GM12878 (cell line): ENCODE measurements around the gene KLF7. TPM values are rescaled to one million over a fixed set of nuclear protein-coding genes. Genes with fewer than 3 reads are reported as not detected.

Experiments used
- ATAC-seq: fragments of 200-7000 bp; cut with Tn5 transposase; 3 replicates; pipeline ENCODE4 v1.9.1; 2020; ENCODE audit warnings: mild to moderate bottlenecking, moderate library complexity
- BruUV-seq: library from RNA; stranded (reverse); fragments of 400-500 nt; replicated peaks from 2 replicates; lab custom pipeline; 2021; lab: Mats Ljungman, UMichigan
- CTCF ChIA-PET: fragments of 300-600 bp; sonication (Branson Sonifier 250); formaldehyde crosslinking; extraction: SDS; loops from one replicate; lab custom pipeline; 2021; ENCODE audit warnings: inconsistent platforms; lab: Yijun Ruan, JAX
- POLR2A ChIA-PET: fragments of 350-600 bp; formaldehyde crosslinking; extraction: SDS; loops from one replicate; lab custom pipeline; 2021; ENCODE audit warnings: inconsistent platforms; lab: Charles Lee
- RAD21 ChIA-PET: fragments of 300-600 bp; sonication (Branson Sonifier 250); formaldehyde crosslinking; loops from one replicate; lab custom pipeline; 2023; ENCODE audit warnings: antibody characterized with exemption; ENCODE audit not compliant: unreplicated experiment; lab: Charles Lee
- SMC1A ChIA-PET: fragments of 300-600 bp; sonication (Branson Sonifier 250); formaldehyde crosslinking; loops from one replicate; lab custom pipeline; 2023; ENCODE audit not compliant: unreplicated experiment, uncharacterized antibody; lab: Charles Lee
- DNase-seq: peaks from one replicate; pipeline ENCODE4 v3.0.0-alpha.2; 2011; ENCODE audit warnings: low read depth, low spot score
- FAIRE-seq: peaks from 3 replicates; lab custom pipeline; 2011; peaks lifted over from hg19 to GRCh38; lab: Jason Lieb, UNC
- H2AFZ ChIP-seq: 2 replicates; pipeline ENCODE4 v1.6.0; 2011; ENCODE audit warnings: low read depth, low read length, control low read depth; ENCODE audit not compliant: control insufficient read depth
- H3K27ac ChIP-seq: 2 replicates; pipeline ENCODE4 v1.5.1; 2011; ENCODE audit warnings: control low read depth; ENCODE audit not compliant: control insufficient read depth, insufficient read depth
- H3K27me3 ChIP-seq, 2 experiments: replicated peaks in 1 of 2; 2 replicates each; pipeline versions ENCODE4 v1.6.0 to v1.6.1; 2011; ENCODE audit warnings: low read length in 1 of 2; ENCODE audit not compliant: control insufficient read depth in 2 of 2, insufficient read depth in 2 of 2
- H3K36me3 ChIP-seq, 2 experiments: 2 replicates each; pipeline ENCODE4 v1.5.1; 2011; ENCODE audit warnings: low read length in 1 of 2; ENCODE audit not compliant: control insufficient read depth in 2 of 2, insufficient read depth in 2 of 2
- H3K4me1 ChIP-seq: 2 replicates; pipeline ENCODE4 v1.6.1; 2011; ENCODE audit warnings: mild to moderate bottlenecking, low read length, moderate library complexity, mixed read lengths; ENCODE audit not compliant: control insufficient read depth, insufficient read depth
- H3K4me2 ChIP-seq: 2 replicates; pipeline ENCODE4 v1.6.0; 2011; ENCODE audit warnings: control low read depth; ENCODE audit not compliant: control insufficient read depth, insufficient read depth
- H3K4me3 ChIP-seq: fragments of 200-600 bp; sonication (generic); 2 replicates; pipeline ENCODE4 v1.5.1; 2016
- H3K79me2 ChIP-seq: 2 replicates; pipeline ENCODE4 v1.6.0; 2011; ENCODE audit warnings: low read length; ENCODE audit not compliant: control insufficient read depth, insufficient read depth
- H3K9ac ChIP-seq: 2 replicates; pipeline ENCODE4 v1.8.0; 2011; ENCODE audit warnings: low read length, control low read depth, mixed read lengths; ENCODE audit not compliant: control insufficient read depth, insufficient read depth
- H3K9me3 ChIP-seq: replicated peaks from 3 replicates; pipeline ENCODE4 v1.5.1; 2011; ENCODE audit warnings: mild to moderate bottlenecking, low read length; ENCODE audit not compliant: control insufficient read depth, insufficient read depth
- H4K20me1 ChIP-seq: 2 replicates; pipeline ENCODE4 v1.6.0; 2011; ENCODE audit not compliant: control insufficient read depth, insufficient read depth
- CBFB ChIP-seq: IDR thresholded peaks from 2 replicates; pipeline ENCODE4 v1.6.1; 2016; ENCODE audit warnings: antibody characterized with exemption, low read depth
- CBX3 ChIP-seq: fragments of 200-600 bp; sonication (generic); IDR thresholded peaks from 2 replicates; pipeline ENCODE4 v1.6.1; 2016; ENCODE audit warnings: low read depth, borderline replicate concordance
- CHD2 ChIP-seq: IDR thresholded peaks from 2 replicates; pipeline ENCODE4 v1.6.1; 2011; ENCODE audit warnings: low read depth, low read length, improper control_type of control experiment, borderline replicate concordance
- EP300 ChIP-seq, 2 experiments: fragments of 150-350 bp in 1 of 2; IDR thresholded peaks; 2 replicates each; pipeline ENCODE4 v1.6.1; 2011 to 2012; ENCODE audit warnings: low read depth in 2 of 2, low read length in 2 of 2, borderline replicate concordance in 1 of 2, improper control_type of control experiment in 1 of 2, inconsistent platforms in 1 of 2; ENCODE audit not compliant: control insufficient read depth in 1 of 2
- HDGF ChIP-seq: fragments of 450-650 bp; IDR thresholded peaks from 2 replicates; pipeline ENCODE4 v1.6.1; 2016; ENCODE audit warnings: antibody characterized with exemption
- KAT2A ChIP-seq: conservative IDR thresholded peaks from 2 replicates; pipeline ENCODE4 v1.6.1; 2011; ENCODE audit warnings: low read depth, low read length; ENCODE audit not compliant: control insufficient read depth
- MEF2B ChIP-seq: fragments of 450-650 bp; IDR thresholded peaks from 2 replicates; pipeline ENCODE4 v1.6.1; 2018; ENCODE audit warnings: mild to moderate bottlenecking, moderate library complexity; ENCODE audit not compliant: partially characterized antibody, poor library complexity, severe bottlenecking
- MYC ChIP-seq: IDR thresholded peaks from 2 replicates; pipeline ENCODE4 v1.6.1; 2011; ENCODE audit warnings: mild to moderate bottlenecking, low read length, moderate library complexity, inconsistent platforms; ENCODE audit not compliant: insufficient read depth, insufficient replicate concordance, insufficient read length, severe bottlenecking
- NFIC ChIP-seq: IDR thresholded peaks from 2 replicates; pipeline ENCODE4 v1.6.1; 2012; ENCODE audit warnings: low read depth, mild to moderate bottlenecking, inconsistent platforms, low read length, moderate library complexity
- NRF1 ChIP-seq: conservative IDR thresholded peaks from 2 replicates; pipeline ENCODE4 v1.6.1; 2011; ENCODE audit warnings: mild to moderate bottlenecking, low read depth, low read length, improper control_type of control experiment
- SMAD5 ChIP-seq: IDR thresholded peaks from 2 replicates; pipeline ENCODE4 v1.6.1; 2016; ENCODE audit warnings: antibody characterized with exemption, low read depth
- SP1 ChIP-seq: IDR thresholded peaks from one replicate; pipeline ENCODE4 v1.6.1; 2011; ENCODE audit warnings: low read depth, low read length
- SRF ChIP-seq, 2 experiments: IDR thresholded peaks; 2 replicates each; pipeline ENCODE4 v1.6.1; 2011; ENCODE audit warnings: low read depth in 2 of 2, low read length in 2 of 2, mild to moderate bottlenecking in 1 of 2, moderate library complexity in 1 of 2
- TCF7 ChIP-seq: IDR thresholded peaks from 2 replicates; pipeline ENCODE4 v1.6.1; 2014; ENCODE audit warnings: antibody characterized with exemption, borderline replicate concordance
- ZNF24 ChIP-seq: fragments of 450-650 bp; IDR thresholded peaks from 2 replicates; pipeline ENCODE4 v1.6.1; 2017; ENCODE audit warnings: antibody characterized with exemption, mild to moderate bottlenecking
- ZNF622 ChIP-seq: fragments of 450-650 bp; IDR thresholded peaks from 2 replicates; pipeline ENCODE4 v1.6.1; 2017; ENCODE audit warnings: mild to moderate bottlenecking, inconsistent platforms
- WGBS: methylation state at CpG from one replicate; pipeline ENCODE4 v1.1.6; 2016; ENCODE audit warnings: low lambda C conversion rate; ENCODE audit not compliant: insufficient replicate concordance, insufficient coverage; ENCODE audit errors: missing lambda C conversion rate; 5-methylcytosine and 5-hydroxymethylcytosine counted together
- in situ Hi-C: fragments of 300-500 bp; cut with MboI; formaldehyde crosslinking; loops from 9 replicates; pipeline ENCODE4 v1.14.3; 2018; ENCODE audit warnings: mixed read lengths
- intact Hi-C: fragments of 100-400 bp; cut with micrococcal nuclease; formaldehyde crosslinking; loops from one replicate; pipeline ENCODE4 v1.14.2; 2022; ENCODE audit not compliant: unreplicated experiment
- polyA plus RNA-seq, 11 experiments: library from polyadenylated mRNA; depleted of rRNA in 4 of 11; unstranded in 6 of 11; stranded (reverse) in 5 of 11; fragments of >200 nt; fragmentation: Nextera tagmentation in 4 of 11; fragmentation: Illumina TruSeq in 1 of 11; extraction: Ambion mirVana in 4 of 11; extraction: Trizol in 1 of 11; gene quantifications; 1 replicate in 1 of 11; 2 replicates in 10 of 11; pipeline versions ENCODE4 v1.2.1 to v1.2.3, GENCODE V29; 2011 to 2016; ENCODE audit warnings: inconsistent platforms in 2 of 11, missing spikeins in 2 of 11, low read depth in 1 of 11
- total RNA-seq, 4 experiments: library from RNA; depleted of rRNA in 3 of 4; stranded (reverse); fragments of >200 nt in 3 of 4; fragmentation: Illumina TruSeq in 1 of 4; extraction: Trizol in 1 of 4; gene quantifications; 2 replicates each; pipeline versions ENCODE4 v1.2.1 to v1.2.3, GENCODE V29; 2013 to 2021
- TF ChIP-seq, protein P1 (sequence below): IDR thresholded peaks from 2 replicates; pipeline ENCODE4 v1.6.1; 2011; ENCODE audit warnings: low read depth, low read length, improper control_type of control experiment, borderline replicate concordance

Gene KLF7
- total and polyA plus RNA-seq, 10 of the 15 experiments (the other 5 are each of a cell fraction or from before 2014, with no cell fraction given), result 2.4 to 24.8 (median 8.5) TPM

DNA sequence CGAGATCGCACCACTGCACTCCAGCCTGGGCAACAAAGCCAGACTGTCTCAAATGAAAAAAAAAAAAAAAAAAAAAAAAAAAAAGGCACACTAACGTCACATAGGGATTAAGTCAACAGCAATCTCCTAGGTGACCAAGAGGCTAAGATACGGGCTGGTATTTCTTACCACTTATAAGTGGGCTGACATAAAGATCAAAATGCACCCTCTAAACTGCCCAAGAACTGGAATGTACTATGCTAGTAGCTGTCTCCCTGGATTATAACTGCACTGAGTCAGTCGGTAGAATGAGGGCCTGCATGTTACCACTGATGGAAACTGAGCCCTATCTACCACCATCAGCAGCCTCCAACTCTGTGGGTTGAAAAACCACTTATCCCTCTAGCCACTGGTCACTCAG, 80.6 kb downstream of the KLF7 start:
- Histone ChIP-seq H3K79me2 (no peaks in the 10 kb centered on the region), H3K36me3 (peaks cover 0 to 4% of the 10 kb centered on the region in 2 experiments; a peak in 2 of 4 replicates), H2AFZ (no peak overlapping the region), H3K27me3 (no peaks in the 10 kb centered on the region), H3K9ac (no peak overlapping the region), H3K4me3 (no peak overlapping the region), H3K27ac (no peak overlapping the region), H3K4me2 (no peak overlapping the region), H4K20me1 (no peaks in the 10 kb centered on the region), H3K9me3 (no peaks in the 10 kb centered on the region), H3K4me1 (peaks cover 9% of the 10 kb centered on the region; the same call in 1 of the 2 replicates)
- intact Hi-C loops (no loop called here), in situ Hi-C loops (no loop called here)
- no TSS peak for BruUV-seq
- DNase-seq (no peak), ATAC-seq (no peak), FAIRE-seq (no peak)
- TF ChIP-seq ZNF24 (no peak), KAT2A (no peak), CBX3 (no peak), ZNF622 (no peak), HDGF (no peak), MYC (no peak), CHD2 (no peak)
- ChIA-PET RAD21 (no interaction called here), SMC1A (no interaction called here), POLR2A (interaction anchor here (0.6 kb wide), 1 partner anchor 462 kb away, joined by 6 read pairs; no protein-coding TSS in a partner anchor), CTCF (no interaction called here)
- WGBS, result 98% methylated on average over 5 of the region's 5 CpGs

GRCh38 chr2:207083361-207084110, 82.2 kb downstream of the KLF7 start:
- in situ Hi-C loops, result no loop called here
- H3K27ac ChIP-seq, result no peak overlapping the region
- ChIA-PET CTCF (interaction anchor here (0.8 kb wide), 1 partner anchor 11 kb away, joined by 4 read pairs; no protein-coding TSS in a partner anchor), SMC1A (no interaction called here), RAD21 (no interaction called here), POLR2A (no interaction called here)
- H3K9me3 ChIP-seq, result no peaks in the 10 kb centered on the region
- TF ChIP-seq EP300 (IDR thresholded peaks at IDR 0.05; ENCODE audit: borderline replicate concordance in 1 of 2, control insufficient read depth in 1 of 2, low read depth in 2 of 2, low read length in 2 of 2) (no peak), NRF1 (no peak), NFIC (no peak), MEF2B (no peak), SRF (IDR thresholded peaks at IDR 0.05; ENCODE audit: low read depth in 2 of 2, low read length in 2 of 2) (no peak), TCF7 (no peak), SMAD5 (no peak), SP1 (no peak), CBFB (no peak)
- TF ChIP-seq, protein P1, sequence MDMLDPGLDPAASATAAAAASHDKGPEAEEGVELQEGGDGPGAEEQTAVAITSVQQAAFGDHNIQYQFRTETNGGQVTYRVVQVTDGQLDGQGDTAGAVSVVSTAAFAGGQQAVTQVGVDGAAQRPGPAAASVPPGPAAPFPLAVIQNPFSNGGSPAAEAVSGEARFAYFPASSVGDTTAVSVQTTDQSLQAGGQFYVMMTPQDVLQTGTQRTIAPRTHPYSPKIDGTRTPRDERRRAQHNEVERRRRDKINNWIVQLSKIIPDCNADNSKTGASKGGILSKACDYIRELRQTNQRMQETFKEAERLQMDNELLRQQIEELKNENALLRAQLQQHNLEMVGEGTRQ, result no peak
- H4K20me1 ChIP-seq, result no peaks in the 10 kb centered on the region
- intact Hi-C loops, result no loop called here
- no peaks in the 10 kb centered on the region for H3K4me1 ChIP-seq
- no peak for FAIRE-seq
- no peak overlapping the region for H3K4me2 ChIP-seq
- H3K9ac ChIP-seq, result no peak overlapping the region
- 65% methylated on average over 2 of the region's 2 CpGs for WGBS
- DNase-seq, result no peak
- BruUV-seq, result no TSS peak
- no peaks in the 10 kb centered on the region for H3K27me3 ChIP-seq
- H3K4me3 ChIP-seq, result no peak overlapping the region
- H3K36me3 ChIP-seq, result peaks cover 0 to 3% of the 10 kb centered on the region in 2 experiments; a peak in 2 of 4 replicates
- ATAC-seq, result no peak
- no peak overlapping the region for H2AFZ ChIP-seq
- no peaks in the 10 kb centered on the region for H3K79me2 ChIP-seq
